ENCODE data around the gene ANKS3.

ANKS3 gene, protein sequence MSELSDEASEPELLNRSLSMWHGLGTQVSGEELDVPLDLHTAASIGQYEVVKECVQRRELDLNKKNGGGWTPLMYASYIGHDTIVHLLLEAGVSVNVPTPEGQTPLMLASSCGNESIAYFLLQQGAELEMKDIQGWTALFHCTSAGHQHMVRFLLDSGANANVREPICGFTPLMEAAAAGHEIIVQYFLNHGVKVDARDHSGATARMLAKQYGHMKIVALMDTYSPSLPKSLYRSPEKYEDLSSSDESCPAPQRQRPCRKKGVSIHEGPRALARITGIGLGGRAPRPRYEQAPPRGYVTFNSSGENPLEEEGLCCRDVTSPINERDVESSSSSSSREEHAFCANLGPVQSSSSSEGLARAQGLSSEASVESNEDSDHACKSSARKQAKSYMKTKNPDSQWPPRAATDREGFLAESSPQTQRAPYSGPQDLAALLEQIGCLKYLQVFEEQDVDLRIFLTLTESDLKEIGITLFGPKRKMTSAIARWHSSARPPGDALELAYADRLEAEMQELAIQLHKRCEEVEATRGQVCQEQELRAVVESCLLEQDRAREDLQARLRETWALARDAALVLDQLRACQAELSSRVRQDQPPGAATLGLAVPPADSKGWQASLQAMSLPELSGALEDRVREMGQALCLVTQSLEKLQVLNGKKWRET

DNA sequence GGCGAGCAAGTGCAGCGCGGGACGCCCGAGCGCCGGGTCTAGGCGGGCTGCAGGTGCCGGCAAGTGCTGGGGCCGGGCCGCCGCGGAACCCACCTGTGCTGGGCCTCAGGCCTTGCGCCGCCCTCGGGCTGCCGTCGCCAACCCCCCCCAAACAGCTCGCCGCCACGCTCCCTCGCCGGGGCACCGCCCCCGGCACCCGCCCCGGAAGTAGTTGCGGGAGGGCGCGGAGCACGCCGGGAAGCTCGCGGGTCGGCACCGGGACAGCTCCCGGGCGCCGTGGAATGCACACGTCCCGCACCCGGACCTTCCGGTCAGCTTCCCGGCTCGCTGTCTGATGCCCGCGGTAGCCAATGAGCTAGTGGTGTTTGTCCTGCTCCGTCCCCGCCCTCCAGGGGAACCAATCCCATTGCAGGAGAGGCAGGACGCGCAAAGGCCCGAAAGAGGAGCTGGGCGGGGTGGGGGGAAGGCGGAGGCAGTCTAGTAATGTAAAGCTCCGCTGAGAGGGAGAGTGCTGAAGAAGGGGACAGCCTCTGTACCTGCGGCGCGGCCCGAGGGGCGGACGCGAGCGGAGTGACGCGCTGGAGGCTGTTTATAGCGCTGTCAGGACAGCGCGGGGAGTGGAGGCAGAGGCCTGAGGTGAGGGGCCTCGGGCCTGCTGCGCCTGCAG is at the start of gene ANKS3, which contains the start of gene DNAAF8:
Gene ANKS3, minus strand, starts transcription at position 209 of the 667 bp plus-strand sequence. CDS start 4,122 bp downstream, outside the sequence.
Gene DNAAF8, plus strand, starts transcription at position 475 of the 667 bp plus-strand sequence. CDS start 1,978 bp downstream, outside the sequence.
- in situ Hi-C loops (cut with MboI; ENCODE audit: low sequenced_read_pairs), result no loop called here

DNA sequence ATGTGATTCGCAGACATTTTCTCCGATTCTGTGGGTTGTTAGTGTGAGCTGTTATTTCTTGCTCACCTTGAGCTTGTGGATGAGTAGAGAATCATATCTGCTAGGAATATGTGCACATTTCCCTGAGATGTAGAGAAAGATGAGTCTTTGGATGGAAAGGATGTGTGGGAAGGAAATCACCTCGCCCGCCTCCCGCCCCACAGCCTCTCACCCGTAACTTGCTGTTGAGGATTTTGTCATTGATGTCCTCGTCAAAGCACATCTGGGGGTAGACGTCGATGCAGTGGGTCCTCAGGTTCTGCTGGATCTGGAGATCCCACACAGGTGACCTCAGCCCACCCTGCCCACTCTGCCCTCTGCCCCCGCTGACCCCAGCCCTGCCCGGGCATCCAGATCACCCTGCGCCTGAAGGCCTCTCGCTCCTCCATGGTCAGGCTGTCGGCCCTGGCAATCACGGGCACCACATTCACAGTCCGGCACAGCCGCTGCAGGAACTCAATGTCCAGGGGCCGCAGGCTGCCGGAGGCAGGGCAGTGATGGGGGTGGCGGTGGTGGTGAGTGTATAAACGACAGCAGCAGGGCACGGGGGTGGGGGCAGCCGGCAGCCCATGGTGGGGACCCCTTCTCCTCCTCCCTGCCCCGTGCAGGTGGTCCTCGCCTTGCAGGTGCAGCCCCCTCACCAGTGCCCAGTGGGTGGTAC is 49.3 kb upstream of the ANKS3 start:
- in situ Hi-C loops (cut with MboI; ENCODE audit: low sequenced_read_pairs), result no loop called here

DNA sequence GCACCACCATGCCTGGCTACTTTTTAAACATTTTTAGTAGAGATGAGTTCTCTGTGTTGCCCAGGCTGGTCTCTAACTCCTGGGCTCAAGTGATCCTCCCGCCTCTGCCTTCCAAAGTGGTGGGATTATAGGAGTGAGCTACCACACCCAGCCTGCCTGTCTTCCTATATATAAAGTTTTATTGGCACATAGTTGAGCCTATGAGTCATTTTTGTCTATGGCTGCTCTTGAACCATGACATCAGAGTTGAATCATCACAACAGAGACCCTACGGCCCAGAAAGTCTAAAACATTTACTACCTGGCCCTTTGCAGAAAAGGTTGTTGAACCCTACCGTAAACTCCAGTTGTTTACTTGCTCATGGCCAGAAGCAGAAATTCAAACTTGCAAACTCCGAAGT is 46.2 kb upstream of the ANKS3 start:
- in situ Hi-C loops (cut with MboI; ENCODE audit: low sequenced_read_pairs), result no loop called here

DNA sequence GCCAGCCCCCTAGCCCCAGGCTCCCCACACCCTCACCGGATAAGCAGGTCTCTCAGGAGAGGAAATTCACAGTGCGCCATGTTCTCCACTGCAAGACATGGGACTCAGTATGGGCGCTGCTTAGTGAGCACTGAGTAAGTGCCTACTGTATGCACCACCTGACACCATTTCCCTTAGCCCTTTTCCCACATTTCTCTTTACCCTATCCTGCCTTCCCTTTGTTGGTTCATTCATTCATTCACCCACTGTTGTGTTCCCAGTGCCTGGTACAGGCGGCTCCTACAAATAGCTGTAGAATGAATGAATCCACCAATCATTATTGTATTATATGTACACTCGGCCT is 44.0 kb upstream of the ANKS3 start:
- in situ Hi-C loops (cut with MboI; ENCODE audit: low sequenced_read_pairs), result no loop called here

DNA sequence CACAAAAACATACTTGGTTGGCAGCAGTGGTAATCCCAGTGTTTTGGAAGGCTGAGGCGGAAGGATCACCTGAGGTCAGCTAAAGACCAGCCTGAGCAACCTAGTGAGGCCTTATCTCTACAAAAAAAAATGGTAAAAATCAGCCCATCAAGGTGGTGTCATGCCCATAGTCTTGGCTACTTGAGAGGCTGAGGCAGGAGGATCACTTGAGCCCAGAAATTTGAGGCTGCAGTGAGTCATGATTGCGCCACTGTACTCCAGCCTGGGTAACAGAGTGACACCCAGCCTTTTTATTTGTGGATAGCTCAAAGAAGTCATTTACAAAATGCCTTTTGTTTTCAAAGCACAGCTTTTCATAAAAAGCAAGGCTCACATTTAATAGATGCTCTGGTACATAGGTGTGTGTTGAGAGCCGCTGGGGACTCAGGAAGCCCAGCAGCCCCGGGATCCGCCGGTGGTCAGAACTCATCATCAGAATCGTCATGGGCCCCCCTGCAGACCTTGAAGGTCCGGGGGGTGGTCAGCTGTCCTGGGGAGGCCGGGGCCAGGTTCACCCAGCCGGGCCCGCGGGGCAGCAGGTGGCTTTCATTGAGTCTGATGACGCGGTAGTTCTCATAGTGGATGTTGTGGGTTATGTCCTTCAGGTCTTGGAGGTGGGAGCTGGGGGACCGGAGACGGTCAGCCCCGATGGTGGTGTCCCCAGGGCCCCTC is 43.4 kb upstream of the ANKS3 start:
- in situ Hi-C loops (cut with MboI; ENCODE audit: low sequenced_read_pairs), result no loop called here

DNA sequence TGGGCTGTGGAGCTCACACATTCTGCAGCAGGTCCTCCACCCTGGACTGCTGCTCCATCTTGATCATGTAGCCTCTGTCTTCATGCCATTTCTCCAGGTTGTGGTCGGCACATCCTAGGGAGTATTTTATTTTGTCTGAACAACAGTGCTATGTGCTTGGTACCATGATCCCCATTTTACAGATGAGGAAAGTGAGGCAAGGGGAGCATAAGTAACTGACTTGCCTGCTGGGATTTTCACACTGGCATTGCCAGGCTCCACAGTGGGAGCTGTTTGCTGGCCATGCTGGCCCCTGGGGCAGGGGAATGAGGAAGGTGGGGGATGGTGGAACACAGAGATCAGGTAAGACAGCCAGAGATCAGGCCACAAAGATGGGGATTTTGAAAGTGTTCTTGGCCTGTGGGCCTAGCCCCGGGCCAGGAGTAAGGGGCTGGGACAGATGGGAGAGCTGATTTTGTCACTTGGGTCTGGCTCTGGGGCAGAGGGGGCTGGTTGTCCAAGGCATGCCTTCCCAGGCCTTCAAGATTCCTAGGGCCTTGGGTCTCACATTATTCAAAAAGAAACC is 42.2 kb upstream of the ANKS3 start:
- in situ Hi-C loops (cut with MboI; ENCODE audit: low sequenced_read_pairs), result no loop called here

DNA sequence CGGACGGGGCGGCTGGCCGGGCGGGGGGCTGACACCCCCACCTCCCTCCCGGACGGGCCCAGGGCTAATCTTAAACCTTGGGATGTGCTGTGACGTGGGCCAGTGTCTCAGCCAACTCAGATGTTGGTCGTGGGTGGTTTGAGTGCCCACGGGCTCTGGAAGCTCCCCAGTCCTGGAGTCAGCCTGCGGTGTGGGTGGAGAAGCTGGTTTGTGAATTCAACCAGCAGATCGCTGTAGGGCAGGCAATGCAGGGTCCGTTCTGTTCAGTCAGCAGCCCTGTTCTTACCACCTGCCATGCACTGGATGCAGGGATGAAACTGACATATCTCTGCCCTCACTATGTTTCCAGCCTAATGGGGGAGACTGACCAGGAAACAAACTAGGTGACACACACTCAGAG is 40.9 kb upstream of the ANKS3 start:
- in situ Hi-C loops (cut with MboI; ENCODE audit: low sequenced_read_pairs), result no loop called here

DNA sequence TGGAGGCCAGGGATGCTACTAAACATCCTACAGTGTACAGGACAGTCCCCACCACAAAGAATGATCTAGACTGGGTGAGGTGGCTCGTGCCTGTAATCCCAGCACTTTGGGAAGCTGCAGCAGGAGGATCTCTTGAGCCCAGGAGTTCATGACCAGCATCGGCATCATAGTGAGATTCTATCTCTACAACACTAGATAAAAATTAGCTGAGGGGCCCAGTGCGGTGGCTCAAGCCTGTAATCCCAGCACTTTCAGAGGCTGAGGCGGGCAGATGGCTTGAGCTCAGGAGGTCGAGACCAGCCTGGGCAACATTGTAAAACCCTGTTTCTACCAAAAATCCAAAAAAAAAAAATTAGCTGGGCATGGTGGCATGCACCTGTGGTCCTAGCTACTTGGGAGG is 38.3 kb upstream of the ANKS3 start:
- in situ Hi-C loops (cut with MboI; ENCODE audit: low sequenced_read_pairs), result no loop called here

DNA sequence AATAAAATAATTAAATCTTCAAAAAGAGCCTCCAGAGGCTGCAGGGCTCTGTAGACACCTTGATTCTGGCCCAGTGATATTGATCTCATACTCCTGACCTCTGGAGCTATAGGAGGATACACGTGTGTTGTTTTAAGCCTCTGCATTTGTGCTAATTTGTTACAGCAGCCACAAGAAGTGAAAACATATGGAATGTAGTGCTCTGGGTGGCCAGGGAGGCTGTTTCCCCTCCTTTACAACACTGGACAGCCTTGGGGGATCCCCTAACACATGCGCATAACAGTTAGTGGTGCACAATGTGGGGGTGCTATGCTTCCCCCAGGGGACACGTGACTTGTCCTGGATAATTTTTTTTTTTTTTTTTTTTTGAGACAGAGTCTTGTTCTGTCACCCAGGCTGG is 37.6 kb upstream of the ANKS3 start:
- in situ Hi-C loops (cut with MboI; ENCODE audit: low sequenced_read_pairs), result no loop called here

DNA sequence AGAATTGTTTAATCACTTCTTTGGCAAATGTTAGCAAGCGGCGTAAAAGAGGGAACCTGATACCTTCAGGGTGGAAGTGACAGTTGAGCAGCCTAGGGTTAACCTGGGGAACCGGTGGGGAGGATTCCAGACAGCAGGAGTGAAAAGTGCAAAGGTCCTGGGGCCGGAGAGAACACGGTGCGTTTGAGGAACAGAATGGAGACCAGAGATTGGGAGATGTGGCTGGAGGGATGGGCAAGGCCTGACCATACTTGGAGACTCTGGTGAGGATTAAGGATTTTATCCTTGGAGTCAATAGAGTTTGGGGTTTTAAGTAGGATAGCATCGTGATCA is 35.2 kb upstream of the ANKS3 start:
- in situ Hi-C loops (cut with MboI; ENCODE audit: low sequenced_read_pairs), result no loop called here

DNA sequence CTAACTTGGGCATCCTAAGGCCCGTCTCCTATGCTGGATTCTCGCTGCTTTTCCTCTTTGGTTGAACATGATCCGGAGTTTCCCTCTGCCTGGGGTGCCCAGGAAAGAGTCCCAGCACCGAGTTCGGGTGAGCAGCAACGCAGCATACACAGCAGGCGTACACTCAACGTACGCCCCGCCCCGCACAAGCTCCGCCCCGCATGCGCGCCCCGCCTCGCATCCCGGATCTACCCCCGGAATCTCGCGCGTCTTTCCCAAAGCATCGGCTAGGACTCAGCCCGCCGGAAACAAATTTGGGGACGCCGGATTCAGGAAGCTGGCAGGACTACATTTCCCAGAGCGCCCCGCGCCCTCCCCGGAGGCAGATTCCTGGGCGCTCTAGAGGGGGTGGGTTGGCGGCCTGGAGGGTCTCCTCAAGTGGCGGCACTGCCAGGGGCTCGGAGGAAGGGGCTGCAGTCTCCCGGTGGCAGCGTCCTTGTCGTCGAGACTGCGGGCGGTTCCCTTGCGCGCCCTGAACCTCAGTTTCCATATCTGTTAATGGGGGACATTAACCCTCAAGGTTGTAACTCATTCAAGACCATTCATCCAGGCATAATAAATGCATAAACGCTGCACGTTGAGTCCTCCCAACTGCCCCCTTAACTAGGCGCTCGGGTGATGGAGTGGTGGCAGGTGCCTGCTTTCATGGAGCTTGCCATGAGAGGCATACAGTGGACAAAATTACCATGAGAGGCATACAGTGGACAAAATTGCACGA is 34.7 kb upstream of the ANKS3 start:
- in situ Hi-C loops (cut with MboI; ENCODE audit: low sequenced_read_pairs), result no loop called here

DNA sequence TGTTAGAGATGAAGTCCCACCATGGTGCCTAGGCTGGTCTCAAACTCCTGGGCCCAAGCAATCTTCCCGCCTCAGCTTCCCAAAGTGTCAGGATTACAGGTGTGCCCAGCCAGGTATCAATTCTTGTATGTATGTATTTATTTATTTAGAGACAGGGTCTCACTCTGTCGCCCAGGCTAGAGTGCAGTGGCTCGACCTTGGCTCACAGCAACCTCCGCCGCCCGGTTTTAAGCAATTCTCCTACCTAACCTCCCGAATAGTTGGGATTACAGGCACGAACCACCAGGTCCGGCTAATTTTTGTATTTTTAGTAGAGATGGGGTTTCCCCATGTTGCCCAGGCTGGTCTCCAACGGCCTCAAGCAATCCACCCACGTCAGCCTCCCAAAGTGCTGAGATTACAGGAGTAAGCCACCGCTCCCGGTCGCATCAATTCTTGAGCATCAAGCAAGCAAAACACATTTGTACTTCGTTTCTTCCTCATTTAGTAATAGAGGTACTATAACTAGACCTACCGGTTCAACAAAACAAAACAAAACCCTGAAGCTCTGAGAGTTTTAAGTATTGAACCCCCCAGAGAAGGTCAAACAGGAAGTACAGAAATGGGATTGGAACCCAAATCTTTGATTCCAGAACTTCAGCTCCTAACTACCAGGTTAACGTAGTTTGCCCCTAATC is 33.9 kb upstream of the ANKS3 start:
- in situ Hi-C loops (cut with MboI; ENCODE audit: low sequenced_read_pairs), result no loop called here

DNA sequence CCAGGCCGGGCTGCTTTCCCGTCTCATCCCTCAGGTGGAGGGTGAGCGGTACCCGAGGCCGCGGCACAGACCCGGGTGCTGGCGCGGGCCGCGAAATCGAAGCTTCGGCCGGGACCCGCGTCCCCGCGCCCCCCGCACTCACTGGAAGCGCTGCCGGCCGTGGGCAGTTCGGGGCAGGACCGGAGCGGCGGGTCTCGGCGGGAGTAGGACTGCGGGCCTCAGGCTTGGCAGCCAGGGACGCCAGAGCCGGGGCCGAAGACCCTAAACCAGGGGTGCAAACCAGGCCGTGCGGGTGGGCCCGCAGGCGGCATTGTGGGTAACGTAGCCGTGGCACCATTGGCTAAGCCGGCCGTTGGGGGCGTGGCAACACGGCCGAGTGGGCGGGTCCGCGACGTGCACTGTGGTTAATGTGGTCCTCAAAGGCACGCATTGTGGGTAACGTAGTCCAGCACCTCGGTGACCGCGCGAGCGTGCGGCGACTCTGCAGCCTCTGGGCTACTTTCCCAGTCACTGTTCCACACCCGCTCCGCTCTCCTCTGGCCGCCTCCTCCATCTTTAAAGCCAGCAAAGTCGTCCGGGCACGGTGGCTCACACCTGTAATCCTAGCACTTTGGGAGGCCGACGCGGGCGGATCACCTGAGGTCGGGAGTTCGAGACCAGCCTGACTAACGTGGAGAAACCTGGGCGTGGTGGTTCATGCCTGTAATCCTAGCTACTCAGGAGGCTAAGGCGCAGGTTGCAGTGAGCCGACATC is 33.0 kb upstream of the ANKS3 start, which contains the start of gene ZNF500:
Gene ZNF500, minus strand, starts transcription at position 288 of the 754 bp plus-strand sequence. CDS start 1,184 bp downstream, outside the sequence.
- in situ Hi-C loops (cut with MboI; ENCODE audit: low sequenced_read_pairs), result no loop called here

DNA sequence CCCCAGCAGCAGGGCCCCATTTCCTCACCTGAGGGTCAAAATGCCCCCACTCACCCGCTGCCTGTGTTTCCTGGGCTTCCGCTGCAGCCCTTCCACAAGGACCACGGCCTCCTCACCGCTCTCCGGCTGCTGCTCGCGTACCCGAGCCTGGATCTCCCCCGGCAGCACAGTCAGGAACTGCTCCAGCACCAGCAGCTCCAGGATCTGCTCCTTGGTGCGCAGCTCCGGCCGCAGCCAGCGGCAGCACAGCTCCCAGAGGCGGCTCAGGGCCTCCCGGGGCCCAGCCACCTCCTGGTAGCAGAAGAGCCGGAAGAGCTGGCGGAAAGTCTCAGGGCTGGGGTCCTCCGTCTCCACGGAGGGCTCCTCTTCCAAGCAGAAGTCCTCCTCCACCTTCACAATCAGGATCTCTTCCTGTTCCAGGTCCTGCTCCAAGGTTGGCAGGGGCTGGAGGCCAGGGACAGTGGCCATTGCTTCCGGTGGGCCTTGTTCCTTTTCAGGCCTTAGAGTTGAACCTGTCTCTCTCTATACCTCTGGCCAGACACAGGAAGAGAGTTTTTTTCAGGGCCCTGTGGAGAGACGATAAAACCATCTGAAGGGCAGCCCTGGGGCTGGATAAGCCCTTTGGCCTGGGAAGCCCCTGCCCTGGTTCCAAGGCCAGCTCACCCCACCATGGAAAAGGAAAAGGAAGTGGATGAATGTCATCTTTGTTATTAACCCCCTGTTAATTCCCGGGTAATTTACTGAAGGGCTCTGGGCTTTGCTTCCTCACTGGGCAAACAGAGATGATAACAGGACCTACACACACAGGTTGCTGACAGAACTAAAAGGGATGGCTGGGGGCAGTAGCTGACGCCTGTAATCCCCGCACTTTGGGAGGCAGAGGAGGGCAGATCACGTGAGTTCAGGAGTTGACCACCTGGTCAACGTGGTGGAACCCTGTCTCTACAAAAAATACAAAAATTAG is 31.7 kb upstream of the ANKS3 start:
- in situ Hi-C loops (cut with MboI; ENCODE audit: low sequenced_read_pairs), result no loop called here

DNA sequence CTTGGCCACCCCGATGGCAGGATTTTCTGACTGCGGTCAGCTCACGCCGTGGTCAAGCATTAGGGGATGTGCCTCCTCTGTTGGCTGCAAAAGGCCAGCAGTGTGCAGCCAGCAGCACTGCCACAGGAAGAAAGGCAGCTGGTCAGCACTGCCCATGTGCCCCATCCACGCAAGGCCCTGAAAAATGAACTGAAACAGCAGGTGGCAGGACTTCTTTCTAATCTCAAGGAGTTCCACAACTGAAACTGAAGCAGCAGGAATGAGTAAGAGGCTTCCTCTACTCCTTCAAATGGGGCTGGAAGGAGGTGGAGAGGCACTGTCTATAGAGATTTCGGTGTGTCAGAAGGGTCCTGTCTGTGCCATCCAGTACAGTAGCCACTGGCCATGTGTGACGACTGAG is 29.7 kb upstream of the ANKS3 start:
- in situ Hi-C loops (cut with MboI; ENCODE audit: low sequenced_read_pairs), result no loop called here

DNA sequence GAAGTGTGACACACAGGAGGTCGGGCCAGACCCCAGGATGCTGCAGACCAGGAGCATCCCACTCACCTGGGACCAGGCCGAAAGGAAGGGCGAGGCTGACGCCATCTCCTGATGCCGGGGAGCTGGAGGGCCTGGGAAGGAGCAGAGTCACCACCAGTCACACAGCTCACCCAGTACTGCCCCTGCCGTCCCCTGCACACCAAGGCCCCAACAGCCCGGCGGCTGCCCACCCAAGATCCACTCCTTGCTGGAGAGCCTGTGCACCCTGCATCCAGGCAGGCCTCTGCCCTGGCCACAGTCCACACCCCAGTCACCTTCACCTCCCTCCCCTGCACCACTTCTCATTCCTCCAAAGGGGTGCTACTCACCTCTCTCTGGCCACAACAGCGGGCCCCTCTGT is 28.1 kb upstream of the ANKS3 start:
- in situ Hi-C loops (cut with MboI; ENCODE audit: low sequenced_read_pairs), result no loop called here

DNA sequence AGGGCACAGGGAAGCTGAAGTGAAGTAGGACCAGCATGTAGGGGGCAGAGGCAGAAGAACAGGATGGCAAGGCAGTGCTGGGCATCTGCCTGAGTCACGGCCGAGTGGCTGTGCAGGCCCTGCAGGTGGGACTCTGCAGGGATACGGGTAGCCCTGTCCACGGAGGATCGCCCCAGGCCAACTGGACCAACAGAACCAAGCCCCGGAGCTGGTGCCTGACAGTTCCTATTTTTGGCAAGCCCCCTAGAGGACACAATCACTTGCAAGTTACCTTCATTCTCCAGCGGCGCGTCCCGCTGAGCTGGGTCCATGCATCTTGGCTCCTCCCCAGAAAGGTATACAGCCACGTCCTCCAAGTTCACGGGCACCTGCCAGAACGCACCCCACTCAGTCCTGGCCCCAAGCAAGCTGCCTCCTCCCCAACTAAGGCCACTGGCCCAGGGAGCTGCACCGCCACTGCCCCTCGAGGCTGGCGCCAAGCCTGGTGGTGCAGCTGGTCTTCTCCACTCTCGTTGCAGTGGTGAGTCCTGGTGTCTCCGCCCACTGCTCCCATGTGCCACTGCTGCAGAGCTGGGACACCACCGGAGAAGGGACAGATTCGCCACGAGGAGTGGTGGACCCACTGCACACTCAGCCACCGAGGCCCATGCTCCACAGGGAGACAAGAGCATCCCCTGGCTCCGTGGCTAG is 26.3 kb upstream of the ANKS3 start:
- in situ Hi-C loops (cut with MboI; ENCODE audit: low sequenced_read_pairs), result no loop called here

All from HL-60/S4 treated with retinoic acid at 250 ng/mL for 4 days and 3 days (cell line).